Neural cell (in vitro differentiated cells): Measurements from ENCODE around the gene TMBIM1. TPM values are rescaled to one million over a fixed set of nuclear protein-coding genes. Genes with fewer than 3 reads are reported as not detected.
"Not testable (repeated sequence)": the region's sequence is repeated elsewhere in the genome, so short reads cannot be mapped to it uniquely, and the experiment has no call there.

Experiments used
- H2AFZ ChIP-seq: fragments of 200-600, 300-800 bp; sonication (generic), shearing (Covaris generic); 2 replicates; pipeline ENCODE4 v1.6.0; 2014; ENCODE audit warnings: low read depth, mild to moderate bottlenecking, antibody characterized with exemption, low read length, moderate library complexity
- H3F3A ChIP-seq: fragments of 200-600 bp; shearing (Covaris generic); 2 replicates; pipeline ENCODE4 v1.6.1; 2016; ENCODE audit warnings: mild to moderate bottlenecking, moderate library complexity, mixed read lengths, antibody characterized with exemption, low read length; ENCODE audit not compliant: insufficient read depth, poor library complexity, severe bottlenecking
- H3K27ac ChIP-seq: fragments of 200-600, 300-800 bp; sonication (generic), shearing (Covaris generic); 2 replicates; pipeline ENCODE4 v1.5.1; 2014; ENCODE audit warnings: mild to moderate bottlenecking, low read length, moderate library complexity
- H3K27me3 ChIP-seq: fragments of 300-800, 200-600 bp; sonication (generic), shearing (Covaris generic); 2 replicates; pipeline ENCODE4 v1.6.0; 2014; ENCODE audit warnings: mild to moderate bottlenecking, low read depth, low read length, moderate library complexity; ENCODE audit not compliant: insufficient read depth
- H3K36me3 ChIP-seq: fragments of 300-800, 200-600 bp; sonication (generic), shearing (Covaris generic); 2 replicates; pipeline ENCODE4 v1.5.1; 2014; ENCODE audit warnings: mild to moderate bottlenecking, antibody characterized with exemption, low read length, moderate library complexity; ENCODE audit not compliant: insufficient read depth
- H3K4me2 ChIP-seq: fragments of 300-800, 200-600 bp; sonication (generic), shearing (Covaris generic); 2 replicates; pipeline ENCODE4 v1.6.0; 2014; ENCODE audit warnings: mild to moderate bottlenecking, low read length
- H3K4me3 ChIP-seq: fragments of 300-800, 200-600 bp; sonication (generic), shearing (Covaris generic); 2 replicates; pipeline ENCODE4 v1.5.1; 2014; ENCODE audit warnings: mild to moderate bottlenecking, low read length, moderate library complexity
- H3K79me2 ChIP-seq: fragments of 200-600 bp; shearing (Covaris generic); replicated peaks from 2 replicates; pipeline ENCODE4 v1.6.0; 2014; ENCODE audit warnings: mild to moderate bottlenecking, low read length, moderate library complexity; ENCODE audit not compliant: insufficient read depth
- H3K9ac ChIP-seq: fragments of 300-800, 200-600 bp; sonication (generic), shearing (Covaris generic); 2 replicates; pipeline ENCODE4 v1.6.1; 2016; ENCODE audit warnings: mild to moderate bottlenecking, low read length, mixed read lengths
- H3K9me2 ChIP-seq: fragments of 200-600 bp; shearing (Covaris generic); 2 replicates; pipeline ENCODE4 v1.6.1; 2016; ENCODE audit warnings: mild to moderate bottlenecking, low read length, mixed read lengths; ENCODE audit not compliant: insufficient read depth
- H3K9me3 ChIP-seq: fragments of 200-600, 300-800 bp; sonication (generic), shearing (Covaris generic); 2 replicates; pipeline ENCODE4 v1.6.1; 2016; ENCODE audit warnings: mild to moderate bottlenecking, mixed run types, low read length, moderate library complexity, mixed read lengths
- H4K20me1 ChIP-seq: fragments of 200-600 bp; shearing (Covaris generic); 2 replicates; pipeline ENCODE4 v1.6.1; 2016; ENCODE audit warnings: mild to moderate bottlenecking, mixed run types; ENCODE audit not compliant: insufficient read depth
- EP300 ChIP-seq: fragments of 450-650 bp; conservative IDR thresholded peaks from 2 replicates; pipeline ENCODE4 v1.6.1; 2014; ENCODE audit warnings: antibody characterized with exemption, mild to moderate bottlenecking, moderate library complexity; ENCODE audit not compliant: poor library complexity, severe bottlenecking
- EZH2 ChIP-seq: fragments of 200-600, 300-800 bp; shearing (Covaris generic), sonication (generic); IDR thresholded peaks from 2 replicates; pipeline ENCODE4 v1.6.1; 2014; ENCODE audit warnings: antibody characterized with exemption, low read length, borderline replicate concordance, mild to moderate bottlenecking; ENCODE audit not compliant: insufficient read depth, poor library complexity, severe bottlenecking
- MXI1 ChIP-seq: fragments of 450-650 bp; conservative IDR thresholded peaks from 2 replicates; pipeline ENCODE4 v1.6.1; 2014; ENCODE audit warnings: antibody characterized with exemption, mild to moderate bottlenecking; ENCODE audit not compliant: poor library complexity, severe bottlenecking
- POLR2AphosphoS5 ChIP-seq: IDR thresholded peaks from 2 replicates; pipeline ENCODE4 v1.6.1; 2012
- RAD21 ChIP-seq: fragments of 450-650 bp; conservative IDR thresholded peaks from 2 replicates; pipeline ENCODE4 v1.6.1; 2014; ENCODE audit warnings: antibody characterized with exemption, mild to moderate bottlenecking, moderate library complexity
- SMC3 ChIP-seq: fragments of 450-650 bp; conservative IDR thresholded peaks from 2 replicates; pipeline ENCODE4 v1.6.1; 2014; ENCODE audit warnings: antibody characterized with exemption, mild to moderate bottlenecking, moderate library complexity; ENCODE audit not compliant: poor library complexity
- TAF1 ChIP-seq: IDR thresholded peaks from 2 replicates; pipeline ENCODE4 v1.6.1; 2012; ENCODE audit warnings: low read depth
- polyA plus RNA-seq: library from polyadenylated mRNA; depleted of rRNA; stranded (reverse); fragments of >200 nt; gene quantifications from 2 replicates; pipeline ENCODE4 v1.2.3, GENCODE V29; 2014
- TF ChIP-seq, protein P1 (sequence below): IDR thresholded peaks from 2 replicates; pipeline ENCODE4 v1.6.1; 2012; ENCODE audit warnings: borderline replicate concordance
- TF ChIP-seq, protein P2 (sequence below): fragments of 450-650 bp; IDR thresholded peaks from 2 replicates; pipeline ENCODE4 v1.5.1; 2014; ENCODE audit warnings: antibody characterized with exemption, mild to moderate bottlenecking, moderate library complexity; ENCODE audit not compliant: poor library complexity, severe bottlenecking

The TMBIM1 gene
- polyA plus RNA-seq, 1 donor from 2014 or later, result not detected

DNA sequence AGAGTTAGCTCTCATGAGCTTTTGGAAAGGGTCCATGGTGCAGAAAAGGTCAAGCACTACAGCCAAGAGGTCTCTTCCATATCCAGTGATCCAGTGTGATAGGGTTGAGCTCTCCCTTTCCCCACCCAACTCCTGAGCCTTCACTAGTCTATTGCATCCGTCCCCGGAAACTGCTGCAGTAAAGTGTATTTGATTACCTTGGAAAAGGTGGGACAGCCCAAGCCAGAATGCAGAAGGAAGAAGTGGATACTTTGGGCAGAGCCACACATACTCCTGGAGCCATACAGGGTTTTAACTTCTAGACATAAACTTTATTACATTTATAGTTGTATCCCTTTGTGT, 18.4 kb downstream of the TMBIM1 start:
- Histone ChIP-seq H3K79me2 (peaks cover 8% of the 10 kb centered on the region), H3K27me3 (no peaks in the 10 kb centered on the region), H3K9ac (no peak overlapping the region), H2AFZ (no peak overlapping the region), H3K4me2 (no peak overlapping the region), H3K9me3 (no peaks in the 10 kb centered on the region), H3F3A (no peaks in the 10 kb centered on the region), H3K36me3 (no peaks in the 10 kb centered on the region), H3K4me3 (no peak overlapping the region), H3K27ac (no peak overlapping the region), H4K20me1 (no peaks in the 10 kb centered on the region), H3K9me2 (no peaks in the 10 kb centered on the region)
- TF ChIP-seq MXI1, result no peak
- TF ChIP-seq SMC3, result no peak
- no peak for TF ChIP-seq TAF1
- TF ChIP-seq EZH2, result no peak
- no peak for TF ChIP-seq POLR2AphosphoS5
- no peak for TF ChIP-seq RAD21
- TF ChIP-seq, protein P1, sequence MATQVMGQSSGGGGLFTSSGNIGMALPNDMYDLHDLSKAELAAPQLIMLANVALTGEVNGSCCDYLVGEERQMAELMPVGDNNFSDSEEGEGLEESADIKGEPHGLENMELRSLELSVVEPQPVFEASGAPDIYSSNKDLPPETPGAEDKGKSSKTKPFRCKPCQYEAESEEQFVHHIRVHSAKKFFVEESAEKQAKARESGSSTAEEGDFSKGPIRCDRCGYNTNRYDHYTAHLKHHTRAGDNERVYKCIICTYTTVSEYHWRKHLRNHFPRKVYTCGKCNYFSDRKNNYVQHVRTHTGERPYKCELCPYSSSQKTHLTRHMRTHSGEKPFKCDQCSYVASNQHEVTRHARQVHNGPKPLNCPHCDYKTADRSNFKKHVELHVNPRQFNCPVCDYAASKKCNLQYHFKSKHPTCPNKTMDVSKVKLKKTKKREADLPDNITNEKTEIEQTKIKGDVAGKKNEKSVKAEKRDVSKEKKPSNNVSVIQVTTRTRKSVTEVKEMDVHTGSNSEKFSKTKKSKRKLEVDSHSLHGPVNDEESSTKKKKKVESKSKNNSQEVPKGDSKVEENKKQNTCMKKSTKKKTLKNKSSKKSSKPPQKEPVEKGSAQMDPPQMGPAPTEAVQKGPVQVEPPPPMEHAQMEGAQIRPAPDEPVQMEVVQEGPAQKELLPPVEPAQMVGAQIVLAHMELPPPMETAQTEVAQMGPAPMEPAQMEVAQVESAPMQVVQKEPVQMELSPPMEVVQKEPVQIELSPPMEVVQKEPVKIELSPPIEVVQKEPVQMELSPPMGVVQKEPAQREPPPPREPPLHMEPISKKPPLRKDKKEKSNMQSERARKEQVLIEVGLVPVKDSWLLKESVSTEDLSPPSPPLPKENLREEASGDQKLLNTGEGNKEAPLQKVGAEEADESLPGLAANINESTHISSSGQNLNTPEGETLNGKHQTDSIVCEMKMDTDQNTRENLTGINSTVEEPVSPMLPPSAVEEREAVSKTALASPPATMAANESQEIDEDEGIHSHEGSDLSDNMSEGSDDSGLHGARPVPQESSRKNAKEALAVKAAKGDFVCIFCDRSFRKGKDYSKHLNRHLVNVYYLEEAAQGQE, result no peak
- TF ChIP-seq, protein P2, sequence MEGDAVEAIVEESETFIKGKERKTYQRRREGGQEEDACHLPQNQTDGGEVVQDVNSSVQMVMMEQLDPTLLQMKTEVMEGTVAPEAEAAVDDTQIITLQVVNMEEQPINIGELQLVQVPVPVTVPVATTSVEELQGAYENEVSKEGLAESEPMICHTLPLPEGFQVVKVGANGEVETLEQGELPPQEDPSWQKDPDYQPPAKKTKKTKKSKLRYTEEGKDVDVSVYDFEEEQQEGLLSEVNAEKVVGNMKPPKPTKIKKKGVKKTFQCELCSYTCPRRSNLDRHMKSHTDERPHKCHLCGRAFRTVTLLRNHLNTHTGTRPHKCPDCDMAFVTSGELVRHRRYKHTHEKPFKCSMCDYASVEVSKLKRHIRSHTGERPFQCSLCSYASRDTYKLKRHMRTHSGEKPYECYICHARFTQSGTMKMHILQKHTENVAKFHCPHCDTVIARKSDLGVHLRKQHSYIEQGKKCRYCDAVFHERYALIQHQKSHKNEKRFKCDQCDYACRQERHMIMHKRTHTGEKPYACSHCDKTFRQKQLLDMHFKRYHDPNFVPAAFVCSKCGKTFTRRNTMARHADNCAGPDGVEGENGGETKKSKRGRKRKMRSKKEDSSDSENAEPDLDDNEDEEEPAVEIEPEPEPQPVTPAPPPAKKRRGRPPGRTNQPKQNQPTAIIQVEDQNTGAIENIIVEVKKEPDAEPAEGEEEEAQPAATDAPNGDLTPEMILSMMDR, result no peak
- TF ChIP-seq EP300, result no peak

DNA sequence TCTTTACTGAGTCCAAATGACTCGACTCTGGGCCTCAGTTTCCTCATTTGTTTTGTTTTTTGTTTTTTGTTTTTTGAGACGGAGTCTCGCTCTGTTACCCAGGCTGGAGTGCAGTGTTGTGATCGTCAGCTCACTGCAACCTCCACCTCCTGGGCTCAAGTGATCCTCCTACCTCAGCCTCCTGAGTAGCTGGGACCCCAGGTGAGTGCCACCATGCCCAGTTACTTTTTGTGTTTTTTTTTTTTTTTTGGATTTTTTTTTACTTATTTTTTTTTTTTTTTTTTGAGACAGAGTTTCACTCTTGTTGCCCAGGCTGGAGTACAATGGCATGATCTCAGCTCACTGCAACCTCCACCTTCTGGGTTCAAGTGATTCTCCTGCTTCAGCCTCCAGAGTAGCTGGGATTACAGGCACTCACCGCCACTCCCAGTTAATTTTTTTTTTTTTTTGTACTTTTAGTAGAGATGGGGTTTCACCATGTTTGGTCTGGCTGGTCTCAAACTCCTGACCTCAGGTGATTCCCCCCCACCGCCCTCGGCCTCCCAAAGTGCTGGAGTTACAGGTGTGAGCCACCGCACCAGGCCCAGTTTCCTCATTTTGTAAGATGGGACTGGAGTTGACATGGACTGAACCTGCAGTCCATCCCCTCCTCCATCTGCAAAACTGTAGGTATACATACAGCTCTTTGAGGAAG, 18.9 kb downstream of the TMBIM1 start:
- not testable (repeated sequence) for H3K4me2 ChIP-seq, H4K20me1 ChIP-seq, H3K9me2 ChIP-seq, H3K27ac ChIP-seq, H3F3A ChIP-seq, H3K4me3 ChIP-seq, H3K9ac ChIP-seq, H3K79me2 ChIP-seq, H3K36me3 ChIP-seq, H2AFZ ChIP-seq, H3K9me3 ChIP-seq, H3K27me3 ChIP-seq
